Activated CD8-positive, alpha-beta memory T cell treated with anti-CD3 and anti-CD28 coated beads, Interleukin-2, amount 50 U/mL, for 24 hours (primary cell): ENCODE data around the gene HLX.

ENCODE experiments used
- DNase-seq: peaks from one replicate; pipeline ENCODE4 v3.0.0-alpha.2; 2020; ENCODE audit errors: extremely low read depth

The HLX gene, protein sequence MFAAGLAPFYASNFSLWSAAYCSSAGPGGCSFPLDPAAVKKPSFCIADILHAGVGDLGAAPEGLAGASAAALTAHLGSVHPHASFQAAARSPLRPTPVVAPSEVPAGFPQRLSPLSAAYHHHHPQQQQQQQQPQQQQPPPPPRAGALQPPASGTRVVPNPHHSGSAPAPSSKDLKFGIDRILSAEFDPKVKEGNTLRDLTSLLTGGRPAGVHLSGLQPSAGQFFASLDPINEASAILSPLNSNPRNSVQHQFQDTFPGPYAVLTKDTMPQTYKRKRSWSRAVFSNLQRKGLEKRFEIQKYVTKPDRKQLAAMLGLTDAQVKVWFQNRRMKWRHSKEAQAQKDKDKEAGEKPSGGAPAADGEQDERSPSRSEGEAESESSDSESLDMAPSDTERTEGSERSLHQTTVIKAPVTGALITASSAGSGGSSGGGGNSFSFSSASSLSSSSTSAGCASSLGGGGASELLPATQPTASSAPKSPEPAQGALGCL

DNA sequence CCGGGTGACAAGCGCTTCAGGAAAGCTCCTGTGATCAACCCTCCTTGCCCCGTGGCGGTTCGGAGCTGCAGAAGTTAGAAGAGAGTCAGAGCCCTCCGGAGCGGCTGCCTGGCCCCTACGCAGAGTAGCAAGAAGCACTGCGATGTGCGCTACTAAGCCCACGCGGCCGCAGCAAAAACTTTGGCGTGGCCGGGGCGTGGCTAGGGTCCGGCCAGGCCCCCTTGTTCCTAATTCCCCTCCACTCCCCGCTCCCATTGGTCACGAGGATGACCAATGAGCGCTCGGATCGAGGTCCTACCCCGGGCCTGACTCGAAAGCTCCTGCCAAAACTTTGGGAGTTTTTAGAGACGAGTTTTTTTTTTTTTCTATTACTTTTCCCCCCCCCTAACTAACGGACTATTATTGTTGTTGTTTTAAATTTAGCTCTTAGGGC lies at the start of gene HLX:
HLX (plus strand) TSS at position 368 of the 433 bp plus-strand sequence. CDS start 415 bp downstream, outside the sequence.
- no peak for DNase-seq

DNA sequence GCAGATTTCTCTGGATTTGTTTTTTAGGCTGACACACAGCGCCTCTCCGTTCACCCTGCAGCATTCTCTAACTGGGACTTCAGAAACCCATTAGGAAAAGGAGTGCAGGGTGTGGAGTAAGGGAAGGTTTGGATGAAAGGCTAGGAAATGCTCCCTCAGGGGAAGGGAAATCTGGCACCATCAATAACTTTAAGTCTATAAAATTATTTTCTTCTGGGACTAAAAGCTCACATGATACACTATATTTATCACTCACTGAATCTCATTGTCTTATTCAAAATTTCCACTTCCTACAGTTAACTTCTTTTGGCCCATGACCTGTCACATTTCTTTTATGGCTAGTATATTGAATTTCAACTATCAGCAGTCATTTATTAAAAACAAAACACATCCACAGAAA lies 45.8 kb upstream of the HLX start:
- no peak for DNase-seq

- DNase-seq: no peak
These were observed 44.9 kb upstream of the HLX start for GRCh38 chr1:220834155-220834870.

DNA sequence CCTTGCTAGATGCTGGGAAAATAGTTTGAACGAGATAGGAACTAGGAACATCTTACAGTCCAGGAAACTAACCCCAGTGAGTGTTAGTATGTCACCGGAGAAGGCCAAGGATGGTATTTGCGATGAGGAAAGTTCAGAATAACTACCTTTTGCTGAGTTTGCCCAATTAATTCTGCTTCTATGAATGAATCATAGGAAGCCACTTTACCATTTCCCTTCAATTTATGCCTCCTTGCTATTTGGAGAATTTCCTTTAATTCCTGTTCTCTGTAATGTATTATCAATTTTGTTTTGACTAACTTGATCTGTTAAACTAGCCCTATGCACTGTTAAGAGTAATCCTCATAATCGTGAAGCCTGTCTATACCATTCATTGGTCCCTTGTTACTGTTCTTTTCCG lies 40.7 kb upstream of the HLX start:
- DNase-seq: no peak

DNA sequence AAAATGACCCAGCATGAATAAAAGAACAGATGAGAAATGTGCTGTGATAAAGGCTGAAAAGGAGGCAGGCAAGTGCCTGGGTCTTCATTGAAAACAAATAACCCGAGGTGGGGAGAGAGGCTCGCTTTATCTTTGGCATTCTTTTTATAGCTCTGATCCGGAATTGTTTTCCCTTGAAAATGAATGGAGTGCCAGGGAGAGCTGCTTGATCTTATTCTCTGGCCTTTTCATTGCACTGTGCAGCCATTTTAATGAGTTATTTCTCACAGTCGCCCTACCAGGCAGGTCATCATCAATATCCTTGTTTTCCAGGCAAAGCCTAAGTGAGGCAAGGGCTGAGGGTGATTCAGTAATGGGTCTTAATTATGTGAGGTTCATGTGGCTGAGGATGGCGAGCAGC lies 39.8 kb upstream of the HLX start:
- DNase-seq: no peak

GRCh38 chr1:220841293-220841692 lies 38.0 kb upstream of the HLX start:
- DNase-seq: no peak

DNA sequence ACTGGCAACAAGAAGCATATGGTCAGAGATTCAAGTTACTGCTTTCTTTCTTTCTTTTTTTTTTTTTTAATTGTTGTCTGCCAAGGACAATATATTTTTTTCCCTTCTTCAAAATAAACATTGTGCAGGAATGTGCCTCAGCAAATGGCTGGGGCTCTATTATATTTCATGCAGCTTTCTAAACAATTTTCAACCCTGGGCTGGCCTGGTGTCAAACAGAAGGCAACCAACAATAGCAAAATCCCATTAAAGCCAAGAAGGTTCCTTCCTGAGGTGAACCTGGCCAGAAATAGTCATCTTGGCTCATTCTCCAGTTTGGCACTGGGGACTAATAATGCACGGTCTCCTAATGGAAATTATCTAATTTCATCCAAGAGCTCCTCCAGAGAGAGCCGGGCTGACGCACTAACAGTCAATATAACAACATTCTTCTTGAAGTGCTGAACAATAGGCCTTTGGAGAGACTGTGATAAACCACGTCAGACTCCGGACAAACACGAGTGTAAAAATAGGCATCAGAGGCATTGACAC lies 35.7 kb upstream of the HLX start:
- no peak for DNase-seq

GRCh38 chr1:220852408-220852807 lies 26.8 kb upstream of the HLX start:
- DNase-seq: no peak

DNA sequence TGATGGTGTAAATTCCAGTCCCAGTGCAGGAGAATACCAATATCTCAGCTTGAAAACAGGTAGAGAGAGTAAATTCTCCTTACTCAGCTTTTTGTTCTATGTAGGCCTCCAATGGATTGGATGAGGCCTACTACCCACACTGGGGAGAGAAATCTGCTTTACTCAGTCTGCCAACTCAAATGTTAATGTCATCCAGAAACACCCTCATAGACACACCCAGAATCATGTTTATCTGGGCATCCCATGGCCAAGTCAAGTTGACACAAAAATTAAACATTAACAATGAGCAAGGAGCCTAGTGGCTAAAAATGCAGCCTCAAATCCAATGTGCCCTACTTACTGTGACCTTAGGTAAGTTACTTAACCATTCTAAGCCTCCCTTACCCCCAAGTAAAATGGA lies 6.9 kb upstream of the HLX start:
- no peak for DNase-seq

DNA sequence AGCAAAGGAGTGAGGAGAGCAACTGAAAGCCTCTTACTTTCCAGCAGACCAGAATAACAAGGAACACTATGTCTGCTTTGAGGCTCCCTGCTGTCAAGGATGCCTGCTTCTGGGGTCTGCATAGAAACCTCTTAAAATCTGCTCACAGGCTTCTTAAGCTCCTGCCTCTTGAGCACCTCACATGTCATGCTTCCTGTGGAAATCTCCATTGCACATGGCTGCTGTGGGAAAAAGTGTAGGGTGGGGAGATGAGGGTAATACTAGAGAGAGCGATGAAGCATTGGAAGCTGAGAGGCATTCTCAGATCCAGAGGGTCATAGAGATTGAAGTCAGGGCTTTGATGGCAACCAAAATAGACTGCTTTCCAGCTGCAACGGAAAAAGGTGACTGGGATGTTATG lies 6.2 kb upstream of the HLX start:
- no peak for DNase-seq

DNA sequence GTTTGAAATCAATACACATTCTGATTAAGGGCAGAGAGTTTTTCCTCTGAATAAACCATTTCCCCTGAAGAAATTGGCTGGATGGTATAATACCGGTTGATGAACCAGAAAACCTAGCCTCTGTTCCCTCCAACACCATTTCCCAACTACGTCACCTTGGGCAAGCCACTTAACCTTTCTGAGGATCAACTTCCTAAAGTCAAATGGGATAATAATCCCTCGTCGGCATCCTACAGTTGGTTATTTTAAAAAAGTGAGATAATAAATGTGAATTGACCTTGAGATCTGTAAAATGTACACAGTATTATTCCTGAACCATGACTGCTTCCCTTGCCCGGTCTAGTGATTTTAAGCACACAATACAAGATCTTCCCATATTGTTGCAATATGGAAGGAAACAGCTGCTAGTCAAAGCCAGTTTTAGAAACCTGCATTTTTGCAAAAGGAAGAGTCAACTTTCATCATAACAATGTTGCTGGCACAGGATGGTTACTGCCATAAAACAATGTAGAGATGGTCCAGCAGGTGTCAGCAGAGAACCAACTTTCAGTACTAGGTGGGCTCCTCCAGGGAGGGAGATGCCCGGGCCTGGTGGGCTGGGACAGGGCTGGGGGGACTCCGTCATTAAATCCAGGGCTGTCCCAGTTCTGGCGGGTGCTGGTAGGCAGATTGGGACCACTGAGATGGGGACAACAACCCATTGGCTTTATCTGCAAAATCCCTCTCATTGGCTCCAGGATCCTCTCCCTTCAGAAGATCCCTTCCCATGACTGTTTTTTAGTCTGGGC lies 5.2 kb upstream of the HLX start:
- no peak for DNase-seq

DNA sequence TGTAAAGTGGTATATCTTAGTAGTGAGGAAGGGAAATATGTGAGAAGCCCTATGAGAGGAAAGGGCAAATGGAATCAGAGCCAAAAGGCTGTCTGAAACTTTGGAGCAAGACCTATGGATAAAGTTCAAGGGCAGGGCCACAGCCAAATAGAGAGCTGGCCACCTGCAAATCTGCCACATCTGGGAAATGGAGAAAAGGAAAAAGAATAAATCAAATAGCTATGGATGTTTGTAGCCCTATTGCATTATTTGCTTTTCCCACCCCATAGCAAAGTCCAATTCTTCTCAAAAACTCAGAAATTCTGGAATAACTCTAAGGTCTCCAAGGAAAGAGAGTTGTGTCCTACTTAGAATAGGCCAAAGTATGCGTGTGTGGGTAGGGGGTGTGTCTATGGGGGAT lies 4.0 kb upstream of the HLX start:
- DNase-seq: no peak

- DNase-seq: no peak
These were observed 2.5 kb upstream of the HLX start for GRCh38 chr1:220876511-220877376.

- no peak for DNase-seq
These were observed 1.7 kb upstream of the HLX start for GRCh38 chr1:220877377-220878095.

- DNase-seq: no peak
These were observed 810 bp upstream of the HLX start for GRCh38 chr1:220878191-220879075.

GRCh38 chr1:220879509-220880361 lies 492 bp downstream of the HLX start:
- DNase-seq: no peak

- no peak for DNase-seq
These were observed 1.1 kb downstream of the HLX start for GRCh38 chr1:220880362-220880670.

- no peak for DNase-seq
These were observed 1.7 kb downstream of the HLX start for GRCh38 chr1:220880726-220881506.
